ENCODE data around the gene DERL2.

DERL2 gene

GRCh38 chr17:5501685-5502084 lies 15.7 kb upstream of the DERL2 start:
- DNase-seq (ENCODE audit: low read depth in 1 of 2, low spot score in 1 of 2) = no peak

DNA sequence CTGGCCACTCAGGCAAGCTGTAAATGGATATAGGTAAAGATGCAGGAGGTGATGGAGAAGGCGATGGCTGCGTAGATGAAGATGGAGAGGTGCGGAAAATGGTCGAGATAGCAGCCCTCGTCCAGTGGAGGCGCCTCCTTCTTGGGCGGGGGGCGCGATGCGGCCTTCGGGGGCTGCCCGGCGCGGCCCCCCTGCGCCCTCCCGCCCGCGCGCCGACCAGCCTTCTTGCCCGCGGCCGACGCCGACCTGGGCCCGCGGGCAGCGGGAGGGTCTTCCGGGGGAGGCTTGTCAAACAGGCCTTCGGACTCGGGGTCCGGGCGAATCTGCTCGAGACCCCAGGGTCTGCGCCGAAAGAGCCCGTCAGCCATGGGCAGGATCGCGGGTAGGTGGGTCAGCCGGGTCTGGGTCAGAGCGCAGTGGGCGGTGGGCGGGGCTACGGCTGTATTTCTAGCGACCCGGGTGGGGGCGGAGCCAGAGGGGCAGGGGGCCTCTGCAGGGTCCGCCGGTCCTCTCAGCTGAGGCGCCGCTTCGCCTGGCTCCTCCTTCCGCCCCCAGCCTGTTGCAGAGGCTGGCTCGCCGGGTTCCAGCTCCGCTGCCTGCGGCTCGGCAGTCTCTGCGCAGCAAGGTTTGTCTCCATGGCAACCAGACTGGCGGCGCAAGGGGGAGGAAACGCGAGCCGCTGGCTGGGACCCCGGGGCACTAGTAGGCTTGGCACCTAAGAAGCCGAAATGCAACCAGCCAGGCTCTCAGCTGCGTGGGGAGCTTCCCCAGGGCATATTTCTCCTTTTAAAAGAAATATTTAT lies 14.8 kb upstream of the DERL2 start:
- peak; percentile 30 to 64 for DNase-seq (ENCODE audit: low read depth in 1 of 2, low spot score in 1 of 2)

- DNase-seq (ENCODE audit: low read depth in 1 of 2, low spot score in 1 of 2) = no peak
These were observed 14.2 kb upstream of the DERL2 start for GRCh38 chr17:5500247-5500588.

GRCh38 chr17:5499476-5500231 lies 13.7 kb upstream of the DERL2 start:
- DNase-seq (ENCODE audit: low read depth in 1 of 2, low spot score in 1 of 2) = no peak

DNA sequence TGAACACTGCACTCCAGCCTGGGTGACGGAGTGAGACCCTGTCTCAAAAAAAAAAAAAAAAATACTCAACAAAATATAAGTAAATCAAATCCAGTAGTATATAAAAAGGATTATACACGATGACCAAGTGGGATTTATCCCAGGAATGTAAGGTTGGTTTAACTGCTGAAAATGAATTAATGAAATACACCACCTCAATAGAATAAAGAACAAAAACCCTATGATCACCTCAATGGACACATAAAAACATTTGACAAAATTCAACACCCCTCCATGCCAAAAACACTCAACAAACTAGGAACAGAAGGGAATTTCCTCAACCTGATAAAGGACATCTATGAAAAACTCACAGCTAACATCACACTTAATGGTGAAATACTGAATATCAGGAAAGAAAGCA lies 7.0 kb upstream of the DERL2 start:
- no peak for DNase-seq (ENCODE audit: low read depth in 1 of 2, low spot score in 1 of 2)

GRCh38 chr17:5488752-5489151 lies 2.8 kb upstream of the DERL2 start:
- no peak for DNase-seq (ENCODE audit: low read depth in 1 of 2, low spot score in 1 of 2)

DNA sequence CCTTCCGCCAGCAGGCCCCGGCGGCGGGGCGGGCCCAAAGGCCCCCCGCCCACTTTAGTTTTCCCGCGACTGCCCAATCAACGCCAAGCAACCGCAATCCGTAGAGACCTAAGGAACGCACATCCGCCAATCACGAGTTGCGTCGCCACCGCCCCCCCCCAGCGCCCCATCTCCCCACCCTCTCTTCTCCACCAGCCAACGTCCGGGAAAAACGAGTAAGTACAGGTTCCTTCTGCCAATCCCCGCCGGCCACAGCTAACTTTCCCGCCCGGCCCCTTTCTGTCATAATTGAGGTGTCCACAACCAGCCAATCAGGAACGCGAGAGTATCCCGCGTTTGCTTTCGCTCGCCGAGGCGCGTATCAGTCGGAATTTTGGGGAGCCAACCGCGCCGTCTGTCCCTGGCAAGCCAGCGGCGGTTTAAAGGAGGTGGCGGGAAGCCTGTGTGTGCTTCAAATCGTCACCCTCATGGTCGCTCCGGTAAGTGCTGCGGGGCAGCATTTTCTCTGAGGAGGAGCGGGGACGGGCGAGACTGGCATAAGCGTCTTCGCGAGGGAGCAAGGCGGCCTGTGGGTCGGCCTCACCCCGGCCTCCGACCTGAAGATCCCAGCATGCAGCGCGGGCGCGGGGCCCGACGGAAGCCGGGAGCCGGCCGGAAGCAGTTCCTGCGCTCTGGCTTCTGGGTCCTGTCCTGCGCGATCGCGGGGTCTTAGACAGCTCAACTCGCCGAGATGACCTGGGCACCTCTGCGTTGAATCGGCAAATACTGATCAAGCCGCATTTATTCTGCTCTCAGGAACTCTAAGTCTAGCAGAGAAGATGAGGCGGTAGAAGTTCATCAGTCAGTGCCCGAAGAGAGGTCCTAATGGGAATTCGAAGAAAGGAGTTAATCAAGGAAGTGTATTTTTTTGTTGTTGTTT lies 487 bp upstream of the DERL2 start, which contains the start of gene MIS12:
TSS of gene MIS12 (plus strand) at position 361 of the 919 bp plus-strand sequence. CDS start 2,297 bp downstream, outside the sequence.
- peak; percentile 87 to 99 for DNase-seq (ENCODE audit: low read depth in 1 of 2, low spot score in 1 of 2)

DNA sequence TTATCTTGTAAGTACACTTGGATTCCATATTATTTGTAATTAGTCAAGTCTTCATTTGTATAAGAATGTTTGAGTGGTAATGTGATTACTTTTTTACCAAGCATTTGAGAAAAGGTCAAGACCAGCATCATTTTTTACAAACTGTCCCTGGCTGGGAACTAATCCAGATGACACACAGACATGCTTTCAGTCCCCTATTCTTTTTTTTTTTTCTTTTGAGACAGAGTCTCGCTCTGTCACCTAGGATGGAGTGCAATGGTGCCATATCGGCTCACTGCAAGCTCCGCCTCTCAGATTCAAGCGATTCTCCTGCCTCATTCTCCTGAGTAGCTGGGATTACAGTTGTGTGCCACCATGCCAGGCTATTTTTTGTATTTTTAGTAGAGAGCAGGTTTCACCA lies 4.5 kb downstream of the DERL2 start:
- DNase-seq (ENCODE audit: low read depth in 1 of 2, low spot score in 1 of 2) = no peak

DNA sequence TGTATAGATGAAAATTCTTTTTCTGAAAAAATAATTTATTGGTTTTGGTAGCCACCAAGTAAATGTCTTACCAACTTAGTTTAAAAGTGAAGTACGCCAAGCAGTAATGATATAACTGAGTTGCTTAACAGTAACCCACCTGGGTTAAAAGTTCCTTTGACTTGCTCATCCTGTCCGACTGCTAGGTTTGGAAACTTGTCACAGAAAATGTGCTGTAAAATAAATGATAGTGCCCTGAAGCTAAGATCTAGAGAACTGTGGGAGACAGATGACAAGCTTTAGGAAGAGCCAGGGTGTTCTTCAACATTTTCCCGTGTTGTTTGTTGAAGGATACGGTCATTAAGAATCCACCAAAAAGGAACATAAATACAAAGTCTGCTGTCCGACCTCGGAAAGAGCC lies 5.0 kb downstream of the DERL2 start:
- DNase-seq (ENCODE audit: low read depth in 1 of 2, low spot score in 1 of 2) = no peak

DNA sequence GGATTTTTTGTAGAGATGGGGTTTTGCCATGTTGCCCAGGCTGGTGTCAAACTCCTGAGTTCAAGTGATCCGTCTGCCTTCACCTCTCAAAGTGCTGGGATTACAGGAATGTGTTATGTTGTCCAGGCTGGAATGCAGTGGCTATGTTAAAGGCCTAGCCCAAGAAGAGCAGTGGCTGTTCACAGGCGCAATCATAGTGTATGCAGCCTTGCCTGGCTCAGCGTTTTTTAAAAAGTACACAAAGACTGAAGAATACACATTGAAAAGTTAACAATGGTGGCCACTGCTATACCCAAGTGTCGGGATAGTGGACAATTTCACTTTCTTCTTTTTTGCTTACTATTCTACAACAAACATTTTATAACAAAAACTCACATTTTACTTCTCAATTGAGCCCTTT lies 7.0 kb downstream of the DERL2 start:
- no peak for DNase-seq (ENCODE audit: low read depth in 1 of 2, low spot score in 1 of 2)

DNA sequence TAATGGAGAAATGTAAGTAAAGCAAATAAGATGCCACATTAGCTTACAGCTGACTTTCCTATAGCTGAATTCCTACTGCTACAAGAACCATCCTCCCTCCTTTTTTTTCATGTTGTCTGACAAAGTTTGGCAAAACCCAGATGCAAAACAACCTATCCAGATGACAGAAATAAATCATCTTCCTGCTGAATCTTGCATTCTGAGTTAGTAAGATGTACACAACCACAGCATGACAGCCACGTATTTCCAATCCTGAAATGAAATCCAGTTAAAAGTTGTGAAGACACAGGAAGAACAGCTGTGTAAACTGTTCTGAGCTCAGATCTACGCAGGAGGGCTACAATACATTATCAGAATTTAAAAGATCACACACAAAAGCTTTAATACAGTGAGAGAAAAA lies 12.1 kb downstream of the DERL2 start:
- DNase-seq (ENCODE audit: low read depth in 1 of 2, low spot score in 1 of 2) = no peak

DNA sequence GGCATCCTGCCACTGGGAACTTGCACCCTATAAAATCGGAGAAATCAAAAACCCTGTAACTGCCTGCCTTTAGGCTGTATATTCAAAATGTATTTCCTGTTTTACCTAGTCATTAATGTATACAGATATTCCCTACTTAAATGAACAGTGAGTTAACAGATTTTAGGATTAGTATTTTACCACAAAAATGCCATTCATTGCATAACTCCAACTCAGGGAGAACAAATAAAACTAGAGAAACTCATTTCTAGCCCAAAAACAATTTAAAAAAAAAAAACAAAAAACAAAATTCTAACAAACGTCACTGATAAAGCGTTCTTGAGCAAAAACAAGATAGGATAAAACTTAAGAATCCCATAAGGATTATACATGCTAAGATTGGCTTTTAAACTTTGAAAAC lies 13.5 kb downstream of the DERL2 start:
- no peak for DNase-seq (ENCODE audit: low read depth in 1 of 2, low spot score in 1 of 2)

DNA sequence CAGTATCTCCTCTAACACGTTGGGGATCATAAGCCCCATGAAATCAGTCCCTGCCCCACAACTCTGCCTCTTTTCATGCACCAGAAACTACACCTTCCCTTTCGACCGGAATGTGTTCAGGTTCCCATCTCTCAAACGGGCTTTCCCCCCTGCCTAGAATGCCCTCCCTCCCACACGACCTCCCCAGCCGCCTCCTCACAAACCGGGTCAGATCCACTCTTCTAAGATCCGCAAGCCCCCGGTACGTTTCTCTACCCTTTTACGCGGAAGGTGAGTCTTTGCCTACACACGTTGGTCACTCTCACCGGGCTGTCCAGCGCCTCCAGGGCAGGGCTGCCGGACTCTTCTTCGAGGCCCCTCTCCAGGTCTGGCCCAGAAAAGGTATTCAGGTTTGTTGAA lies 17.9 kb downstream of the DERL2 start:
- DNase-seq (ENCODE audit: low read depth in 1 of 2, low spot score in 1 of 2) = no peak

- no peak for DNase-seq (ENCODE audit: low read depth in 1 of 2, low spot score in 1 of 2)
These were observed 18.6 kb downstream of the DERL2 start for GRCh38 chr17:5467416-5467815.

- no peak for DNase-seq (ENCODE audit: low read depth in 1 of 2, low spot score in 1 of 2)
These were observed 19.7 kb downstream of the DERL2 start for GRCh38 chr17:5466295-5466694.

- DNase-seq (ENCODE audit: low read depth in 1 of 2, low spot score in 1 of 2) = no peak
These were observed 21.1 kb downstream of the DERL2 start for GRCh38 chr17:5464717-5465507.

- no peak for DNase-seq (ENCODE audit: low read depth in 1 of 2, low spot score in 1 of 2)
These were observed 39.2 kb downstream of the DERL2 start for GRCh38 chr17:5446786-5447185.

DNA sequence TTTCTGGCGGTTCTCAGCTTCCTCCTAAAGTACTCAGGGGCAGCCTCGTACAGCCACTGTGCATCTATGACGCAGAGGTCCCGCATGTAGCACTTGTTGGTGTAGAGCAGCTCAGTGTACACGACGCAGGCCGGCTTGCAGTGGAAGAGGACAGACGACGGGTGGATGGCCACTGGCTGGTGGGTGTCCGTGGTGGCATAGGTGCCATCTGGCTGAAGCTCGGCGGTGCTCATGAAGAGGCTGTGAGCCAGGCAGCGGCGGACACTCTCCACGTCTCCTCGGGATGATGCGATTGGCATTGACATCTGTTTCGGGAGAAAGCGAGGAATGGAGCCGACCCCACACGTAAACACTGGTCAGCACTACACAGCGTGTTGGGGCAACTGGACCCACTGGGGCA lies 41.8 kb downstream of the DERL2 start:
- DNase-seq (ENCODE audit: low read depth in 1 of 2, low spot score in 1 of 2) = no peak

- DNase-seq (ENCODE audit: low read depth in 1 of 2, low spot score in 1 of 2) = no peak
These were observed 42.2 kb downstream of the DERL2 start for GRCh38 chr17:5443728-5444127.

GRCh38 chr17:5439446-5439764 lies 46.6 kb downstream of the DERL2 start:
- no peak for DNase-seq (ENCODE audit: low read depth in 1 of 2, low spot score in 1 of 2)

Measured in activated CD4-positive, alpha-beta T cell treated with anti-CD3 and anti-CD28 coated beads, Interleukin-2, amount 50 U/mL, for 24 hours (primary cell).